HL-60 (cell line): Measurements from ENCODE around the gene TCFL5.

ENCODE experiments used
- DNase-seq, 2 experiments: peaks; one replicate each; pipeline ENCODE4 v3.0.0-alpha.2; 2010 to 2020; ENCODE audit warnings: low read depth in 1 of 2, low spot score in 1 of 2
- H3K27ac ChIP-seq: fragments of 250-450 bp; sonication (Bioruptor Pico); replicated peaks from 2 replicates; pipeline ENCODE4 v1.5.1; 2020; ENCODE audit warnings: mild to moderate bottlenecking, moderate library complexity
- H3K27me3 ChIP-seq: fragments of 250-450 bp; sonication (Bioruptor Pico); 2 replicates; pipeline ENCODE4 v1.5.1; 2021; ENCODE audit warnings: mild to moderate bottlenecking, moderate library complexity; ENCODE audit not compliant: insufficient read depth, poor library complexity, severe bottlenecking
- H3K4me3 ChIP-seq: replicated peaks from 2 replicates; pipeline ENCODE4 v1.5.1; 2011; ENCODE audit warnings: mild to moderate bottlenecking, control low read depth, low read length; ENCODE audit not compliant: insufficient read depth
- CTCF ChIP-seq: IDR thresholded peaks from one replicate; pipeline ENCODE4 v1.5.1; 2011; ENCODE audit warnings: low read length, control low read depth, inconsistent platforms; ENCODE audit not compliant: insufficient read depth
- GABPA ChIP-seq: IDR thresholded peaks from 2 replicates; pipeline ENCODE4 v1.6.1; 2012; ENCODE audit warnings: low read depth
- POLR2AphosphoS5 ChIP-seq: IDR thresholded peaks from 2 replicates; pipeline ENCODE4 v1.6.1; 2012; ENCODE audit warnings: low read depth
- REST ChIP-seq: IDR thresholded peaks from 2 replicates; pipeline ENCODE4 v1.6.1; 2012; ENCODE audit warnings: low read depth; ENCODE audit not compliant: insufficient replicate concordance
- SPI1 ChIP-seq: IDR thresholded peaks from 2 replicates; pipeline ENCODE4 v1.6.1; 2012; ENCODE audit warnings: low read depth, mild to moderate bottlenecking, borderline replicate concordance

TCFL5 gene

GRCh38 chr20:62812181-62812906 lies 49.3 kb downstream of the TCFL5 start:
- Histone ChIP-seq H3K27ac (peak overlapping the region; percentile 56), H3K4me3 (no peak overlapping the region), H3K27me3 (peaks cover 16% of the 10 kb centered on the region)
- TF ChIP-seq SPI1 (peak; percentile 43; the same call in 1 of the 2 replicates), CTCF (no peak), POLR2AphosphoS5 (0 out of 2 replicates have a peak, but pooled peaks have one; percentile 19), REST (no peak), GABPA (peak; percentile 63)
- DNase-seq, result peak in 1 of 2 experiments; percentile 77

- H3K27me3 ChIP-seq, result peaks cover 14% of the 10 kb centered on the region
- no peak overlapping the region for H3K27ac ChIP-seq
- no peak overlapping the region for H3K4me3 ChIP-seq
- TF ChIP-seq GABPA (no peak), SPI1 (no peak), POLR2AphosphoS5 (peak; percentile 21; the same call in 1 of the 2 replicates), CTCF (no peak), REST (no peak)
- DNase-seq, result no peak
Measured at GRCh38 chr20:62811720-62812119, 49.9 kb downstream of the TCFL5 start.

- TF ChIP-seq CTCF (no peak), POLR2AphosphoS5 (no peak), REST (no peak), GABPA (no peak), SPI1 (no peak)
- peaks cover 10% of the 10 kb centered on the region for H3K27me3 ChIP-seq
Measured at GRCh38 chr20:62811320-62811719, 50.3 kb downstream of the TCFL5 start.

More at GRCh38 chr20:62811320-62811719, 50.3 kb downstream of the TCFL5 start:
- DNase-seq, result no peak
- Histone ChIP-seq H3K4me3 (no peak overlapping the region), H3K27ac (no peak overlapping the region)
